Measurements from ENCODE around the gene PPL.
"Not testable (repeated sequence)": the region's sequence is repeated elsewhere in the genome, so short reads cannot be mapped to it uniquely, and the experiment has no call there.

The PPL gene

DNA sequence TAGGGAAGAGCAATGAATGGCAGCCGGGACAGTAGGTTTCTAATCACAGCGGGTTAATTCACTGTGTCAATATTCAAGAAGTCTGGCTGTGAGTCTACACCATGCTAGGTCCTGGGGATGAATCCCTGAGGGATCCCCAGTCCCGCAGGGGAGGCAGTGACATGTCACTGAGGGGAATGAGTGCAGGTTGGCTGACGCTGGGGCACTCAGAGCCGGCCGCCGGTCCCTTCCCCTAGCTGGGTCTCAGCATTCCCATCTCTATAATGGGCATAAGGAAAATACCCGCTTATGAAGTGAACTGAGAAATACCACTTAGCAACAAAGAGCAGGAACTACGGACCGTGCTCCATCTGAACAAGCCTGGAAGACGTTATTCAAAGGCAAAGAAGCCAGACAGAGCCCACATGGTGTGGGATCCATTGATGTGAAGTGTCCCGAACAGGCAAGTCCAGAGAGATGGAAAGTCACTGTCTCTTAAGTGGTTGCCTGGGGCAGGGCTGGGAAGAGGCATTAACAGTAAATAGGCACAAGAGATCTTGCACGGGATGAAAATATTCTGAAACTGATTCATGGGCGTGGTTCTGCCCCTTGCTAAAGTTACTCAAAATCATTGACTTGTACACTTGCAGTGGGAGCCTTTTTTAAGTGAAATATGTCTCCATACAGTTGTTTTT is 31.9 kb downstream of the PPL start:
- DNase-seq: no peak

DNA sequence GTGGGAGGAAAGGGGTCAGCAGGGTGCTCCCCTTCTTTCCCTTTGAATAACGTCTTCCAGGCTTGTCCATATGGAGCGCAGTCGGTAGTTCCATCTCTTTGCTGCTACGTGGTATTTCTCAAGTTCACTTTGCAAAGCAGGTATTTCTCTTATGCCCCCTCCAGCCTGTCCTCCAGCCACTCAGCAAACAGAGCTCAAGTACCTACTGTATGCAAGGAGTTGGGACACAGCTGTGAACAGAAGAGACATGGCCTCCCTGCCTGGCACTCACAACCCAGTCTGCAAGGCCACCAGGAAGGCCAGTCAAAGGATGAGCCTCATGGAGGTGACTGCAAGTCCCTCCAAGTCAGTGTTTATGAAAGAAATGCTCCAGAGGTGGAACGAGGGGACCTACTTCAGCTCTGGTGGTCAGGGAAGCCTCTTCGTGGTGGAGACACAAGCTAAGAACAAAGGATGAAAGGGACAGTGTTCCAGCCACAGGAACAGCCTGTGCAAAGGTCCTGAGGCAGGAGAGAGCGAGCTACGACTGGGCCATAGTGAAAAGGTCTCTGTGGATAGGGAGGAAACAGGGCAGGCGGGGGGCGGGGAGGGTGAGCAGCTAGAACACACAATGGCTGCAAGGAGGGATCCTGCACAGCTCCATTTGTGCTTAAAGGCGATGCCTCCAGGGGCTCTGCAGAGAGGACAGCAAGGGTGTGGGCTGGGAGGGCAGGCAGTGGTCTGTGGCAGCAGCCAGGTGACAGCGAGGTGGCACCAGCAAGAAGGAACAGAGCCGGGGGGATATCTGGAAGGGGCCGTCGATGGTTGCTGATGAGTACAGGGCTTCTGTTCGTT is 32.6 kb downstream of the PPL start:
- DNase-seq: no peak

DNA sequence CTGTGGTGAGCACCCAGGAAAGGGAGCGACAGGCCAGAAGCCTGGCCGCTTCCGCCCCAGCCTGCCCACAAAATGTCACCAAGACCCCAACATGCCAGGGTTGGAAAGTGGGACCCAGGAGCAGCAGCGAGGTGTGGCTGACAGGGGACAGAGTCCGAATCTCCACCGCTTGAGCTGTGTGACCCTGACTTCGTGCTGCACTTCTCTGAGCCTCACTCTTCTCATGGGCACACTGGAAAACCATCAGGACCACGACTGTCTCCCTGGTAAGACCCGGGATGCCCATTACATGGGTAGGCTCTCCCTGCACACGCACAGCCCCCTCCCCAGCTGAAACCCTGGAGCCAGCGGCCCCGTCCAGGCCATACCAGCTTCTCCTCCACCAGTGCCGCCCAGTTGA is 34.9 kb downstream of the PPL start:
- DNase-seq: no peak

GRCh38 chr16:4900750-4901149 is 36.2 kb downstream of the PPL start:
- no peak for DNase-seq

DNA sequence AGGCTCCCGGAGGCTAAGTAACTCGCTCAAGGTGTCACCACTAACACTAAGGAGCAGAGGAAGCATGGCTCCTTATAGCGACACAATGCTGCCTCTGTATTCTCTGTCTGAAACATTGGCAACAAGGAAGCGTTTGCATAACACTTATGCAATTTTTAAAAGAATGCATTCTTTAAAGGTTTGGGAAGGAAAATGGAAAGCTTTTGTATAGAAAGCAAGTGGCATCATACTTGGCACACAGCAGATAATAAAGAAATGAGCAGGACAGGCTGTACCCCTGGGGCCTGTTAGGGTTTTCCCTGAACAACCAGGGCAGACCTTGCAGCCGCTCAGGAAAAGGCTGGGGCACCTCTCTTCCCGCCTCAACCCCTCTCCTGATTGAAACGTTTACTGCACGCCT is 36.9 kb downstream of the PPL start:
- DNase-seq: no peak

DNA sequence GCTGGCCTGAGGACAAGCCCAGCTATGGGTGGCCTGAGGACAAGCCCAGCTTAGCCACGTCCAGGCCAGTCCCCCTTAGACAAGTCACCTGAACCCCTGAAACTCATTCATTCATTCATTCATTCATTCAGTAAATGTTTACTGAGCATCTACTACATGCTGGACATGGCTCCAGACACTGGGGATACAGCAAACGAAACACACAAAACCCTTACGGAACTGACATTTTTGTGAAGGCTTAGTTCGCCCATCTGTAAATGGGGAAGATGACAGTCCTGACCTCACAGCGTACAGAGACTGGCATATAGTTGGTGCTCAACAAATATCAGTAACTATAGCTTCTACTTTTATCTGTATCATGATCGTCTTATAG is 37.5 kb downstream of the PPL start:
- no peak for DNase-seq

DNA sequence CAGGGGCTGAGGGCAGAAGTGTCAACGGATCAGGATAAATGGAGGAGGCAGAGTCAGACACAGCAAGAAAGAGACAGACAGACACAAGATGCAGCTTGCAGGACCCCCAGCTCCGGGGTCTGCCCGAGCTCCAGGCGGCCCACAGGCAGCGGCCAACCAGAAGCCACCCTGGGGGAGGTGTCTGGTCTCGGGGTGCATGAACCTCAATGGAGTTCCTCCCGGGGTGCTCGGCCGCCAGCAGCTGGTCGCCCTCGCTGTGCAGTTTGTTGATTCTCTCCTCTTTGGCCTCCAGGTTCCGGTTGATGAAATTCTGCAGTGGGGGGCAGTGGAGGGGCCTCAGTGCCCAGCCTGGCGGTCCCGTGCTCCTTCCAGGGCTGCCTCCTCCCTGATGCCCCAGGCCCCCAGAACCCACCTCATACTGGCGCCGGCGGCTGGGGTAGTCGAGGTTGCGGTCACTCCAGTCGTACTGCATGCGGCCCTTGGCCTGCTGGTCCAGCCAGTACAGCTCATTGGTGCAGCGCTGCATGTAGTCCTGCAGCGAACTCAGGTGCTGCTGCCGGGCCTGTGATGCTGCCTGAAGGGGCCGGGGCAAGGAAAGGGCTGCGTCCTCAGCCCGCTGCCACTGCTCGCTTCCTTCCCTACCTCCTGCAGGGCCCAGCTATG is 38.0 kb downstream of the PPL start:
- no peak for DNase-seq

DNA sequence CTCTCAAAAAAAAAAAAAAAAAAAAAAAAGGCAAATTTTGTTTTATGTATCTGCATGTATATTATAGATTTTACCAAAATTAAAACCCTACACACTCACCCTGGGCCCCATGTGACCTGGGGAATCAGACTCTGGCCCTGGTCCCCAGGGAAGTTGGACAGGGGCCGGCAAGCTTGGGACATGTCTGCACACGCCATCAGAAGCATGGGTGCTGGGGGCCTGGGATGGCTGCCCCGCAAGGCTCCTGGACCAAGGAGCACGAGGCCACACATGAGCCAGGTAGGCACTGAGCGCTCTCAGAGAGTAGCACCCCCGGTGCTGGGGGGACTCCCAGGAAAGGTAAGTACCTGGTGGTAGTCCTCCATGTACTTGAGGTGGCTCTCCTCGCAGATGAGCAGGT is 39.6 kb downstream of the PPL start:
- no peak for DNase-seq

DNA sequence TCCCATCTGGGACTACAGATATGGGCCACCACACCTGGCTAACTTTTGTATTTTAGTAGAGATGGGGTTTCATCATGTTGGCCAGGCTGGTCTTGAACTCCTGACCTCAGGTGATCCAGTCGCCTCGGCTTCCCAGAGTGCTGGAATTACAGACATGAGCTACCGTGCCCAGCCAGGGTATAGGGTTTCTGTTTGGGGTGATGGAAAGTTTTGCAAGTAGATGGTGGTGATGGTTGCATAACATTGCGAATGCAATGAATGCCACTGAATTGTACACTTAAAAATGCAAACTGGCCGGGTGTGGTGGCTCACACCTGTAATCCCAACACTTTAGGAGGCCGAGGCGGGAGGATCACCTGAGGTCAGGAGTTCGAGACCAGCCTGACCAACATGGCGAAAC is 40.2 kb downstream of the PPL start:
- DNase-seq: not testable (repeated sequence)

DNA sequence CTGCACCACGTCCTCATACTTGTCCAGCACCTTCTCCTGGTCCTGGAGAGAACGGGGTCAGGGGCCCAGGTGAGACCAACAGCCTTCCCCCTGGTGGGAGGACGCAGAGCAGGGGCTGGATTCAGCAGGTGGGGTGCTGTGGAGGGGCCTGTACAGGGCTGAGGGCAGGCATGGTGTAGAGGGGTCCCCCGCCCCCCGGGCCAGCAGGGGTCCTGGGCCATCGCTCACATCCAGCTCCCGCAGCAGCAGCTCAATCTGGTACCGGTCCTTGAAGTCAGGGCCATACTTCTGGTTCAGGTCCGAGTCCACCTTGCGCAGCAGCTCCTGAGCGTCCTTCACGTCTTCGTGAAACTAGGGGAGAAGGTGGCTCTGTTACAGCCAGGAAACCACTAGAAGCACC is 41.6 kb downstream of the PPL start:
- DNase-seq: no peak

DNA sequence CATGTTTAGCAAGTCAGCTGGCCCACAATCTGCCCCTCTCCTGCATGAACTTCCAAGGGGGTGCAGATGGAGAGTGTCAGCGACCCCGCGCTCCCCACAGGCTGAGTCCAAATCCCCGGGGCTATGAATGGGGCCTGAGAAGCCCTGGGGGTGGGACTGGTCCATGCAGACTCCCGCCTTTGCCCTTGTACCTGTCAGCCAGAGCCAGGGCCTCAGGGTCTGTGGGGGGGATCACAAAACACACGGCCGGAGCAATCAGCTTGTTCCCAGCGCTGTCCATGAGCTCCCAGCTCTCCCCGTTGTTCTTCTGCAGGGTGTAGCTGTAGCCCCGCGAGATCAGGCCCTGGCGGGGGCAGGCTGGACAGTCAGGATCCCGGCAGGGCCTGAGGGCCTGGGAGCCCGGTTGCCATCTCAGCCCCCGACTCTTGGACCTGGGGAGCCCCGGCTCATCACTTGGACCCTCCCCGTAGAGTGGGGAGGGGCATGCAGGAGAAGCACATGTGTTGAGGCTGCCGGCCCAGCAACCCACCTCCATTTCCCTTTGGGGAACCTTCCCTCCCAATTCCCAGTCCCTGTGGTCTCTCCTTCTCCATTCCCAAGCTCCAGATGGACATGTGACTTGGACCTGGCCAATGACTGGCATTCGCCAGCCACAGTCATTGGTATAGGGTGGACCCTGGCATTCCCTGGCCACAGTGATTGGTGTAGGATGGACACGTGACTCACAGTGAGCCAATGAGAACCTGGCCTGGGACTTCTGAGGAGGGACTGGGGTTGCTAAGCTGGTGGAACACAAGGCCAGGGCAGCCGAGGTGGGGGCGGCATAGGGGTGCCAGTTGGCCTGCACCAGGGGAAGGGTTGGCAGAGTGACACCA is 42.4 kb downstream of the PPL start:
- no peak for DNase-seq

- no peak for DNase-seq
Measured at GRCh38 chr16:4893103-4893862, 43.7 kb downstream of the PPL start.

GRCh38 chr16:4892361-4893102 is 44.4 kb downstream of the PPL start:
- DNase-seq: no peak

GRCh38 chr16:4891886-4892216 is 45.1 kb downstream of the PPL start:
- DNase-seq: no peak

- no peak for DNase-seq
Measured at GRCh38 chr16:4891097-4891885, 45.7 kb downstream of the PPL start.

DNA sequence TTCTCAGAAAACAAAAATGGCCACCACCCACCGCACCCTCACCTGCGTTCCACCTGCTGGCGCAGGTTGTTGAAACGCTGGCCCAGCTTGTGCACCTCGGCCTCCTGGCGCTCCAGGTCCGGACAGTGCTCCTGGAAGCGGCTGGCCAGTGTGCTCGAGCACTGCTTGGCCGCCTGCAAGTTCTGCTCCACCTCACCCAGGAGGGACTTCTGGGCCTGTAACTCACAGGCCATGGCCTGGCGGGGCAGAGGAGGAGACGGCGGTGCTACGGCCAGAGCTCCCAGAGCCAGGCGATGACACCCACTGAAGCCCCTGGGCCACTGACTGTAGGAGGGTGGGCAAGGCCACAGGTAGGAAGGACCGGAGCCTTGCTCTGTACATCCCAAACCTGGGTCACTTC is 46.3 kb downstream of the PPL start:
- no peak for DNase-seq

DNA sequence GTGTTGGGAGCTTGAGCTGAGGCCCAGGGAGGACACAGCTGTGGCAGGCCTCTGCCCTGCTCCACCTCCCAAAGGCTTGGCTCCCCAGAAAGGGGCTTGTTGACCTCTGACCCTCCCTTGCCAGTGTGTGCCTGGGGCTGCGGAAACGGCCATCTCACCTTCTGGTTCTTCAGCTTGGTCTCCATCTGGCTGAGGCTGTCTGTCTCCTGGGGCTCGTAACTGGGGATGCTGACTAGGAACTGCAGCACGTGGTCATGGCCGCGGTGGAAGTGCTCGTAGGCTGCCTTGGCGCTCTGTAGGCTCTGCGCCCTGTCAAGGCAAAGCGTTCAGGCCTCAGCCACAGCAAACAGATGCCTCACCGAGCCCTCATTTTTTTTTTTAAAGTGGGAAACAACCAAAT is 46.9 kb downstream of the PPL start:
- DNase-seq: no peak

DNA sequence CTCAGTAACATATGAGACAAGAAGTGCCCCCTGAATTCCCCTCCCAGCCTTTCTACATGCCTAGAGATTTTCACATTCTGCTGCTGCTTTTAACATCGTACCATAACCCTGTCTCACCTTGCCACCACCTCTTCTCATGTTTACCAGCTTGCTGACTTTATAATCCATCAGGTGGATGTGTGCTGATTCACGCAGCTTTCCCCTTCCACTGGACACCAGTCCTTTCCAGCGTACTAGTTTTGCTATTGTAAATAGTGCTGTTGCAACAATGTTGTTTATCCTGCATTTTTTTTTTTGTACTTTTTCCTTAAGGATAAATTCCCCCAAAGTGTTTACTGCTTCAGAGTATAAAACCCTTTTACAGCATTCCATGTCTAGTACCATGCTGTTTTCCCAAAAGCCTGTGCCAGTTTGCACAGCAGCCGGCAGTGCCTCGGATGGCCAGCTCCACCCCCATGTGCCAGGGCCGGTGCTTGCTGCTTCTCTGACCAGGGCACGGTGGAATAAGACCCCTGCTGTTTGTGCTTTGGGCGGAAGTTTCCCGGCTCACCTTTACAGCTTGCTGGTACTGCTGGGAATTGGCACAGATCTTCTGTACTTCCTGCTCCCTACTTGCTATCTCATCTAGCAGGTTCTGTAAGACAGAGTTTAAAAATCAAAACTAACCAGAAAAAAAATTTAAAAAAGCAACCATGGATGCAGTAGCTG is 48.4 kb downstream of the PPL start:
- DNase-seq: no peak

- DNase-seq: no peak
Measured at GRCh38 chr16:4886151-4886550, 50.8 kb downstream of the PPL start.
